ENCODE results near the gene CYP27A1. TPM values are rescaled to one million over a fixed set of nuclear protein-coding genes. Genes with fewer than 3 reads are reported as not detected.

The CYP27A1 gene
- total and polyA plus RNA-seq, 9 of the 15 experiments (the other 6 are each of a cell fraction or from before 2014, with no cell fraction given) = 0.20 TPM; not detected in 8

DNA sequence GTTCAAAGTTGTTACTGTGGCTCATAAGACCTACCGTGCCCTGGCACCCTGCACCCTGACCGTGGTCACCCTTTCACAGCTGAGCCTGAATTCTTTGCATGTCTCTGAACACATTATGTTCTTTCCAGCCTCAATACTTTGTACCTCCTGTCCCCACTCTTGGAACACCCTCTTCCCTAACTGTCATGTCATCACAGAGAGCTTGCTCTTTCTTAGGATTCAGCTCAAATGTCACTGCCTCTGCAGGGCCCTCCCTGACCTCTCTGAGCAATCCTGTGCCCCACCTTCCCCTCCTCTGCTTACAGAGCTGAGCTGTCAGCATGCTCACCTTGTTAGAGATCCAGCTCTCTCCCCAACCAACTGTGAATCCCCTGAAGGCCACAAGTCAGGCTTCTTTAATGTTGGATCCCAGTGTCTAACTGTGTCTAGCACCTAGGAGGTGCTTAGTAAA lies 34.6 kb downstream of the CYP27A1 start (continued):
- TF ChIP-seq CHD7 (IDR thresholded peaks at IDR 0.05; ENCODE audit: low read depth, low read length) (no peak), ZNF717 (CRISPR knock-in tag; IDR thresholded peaks at IDR 0.05) (no peak), HIVEP1 (CRISPR knock-in tag; IDR thresholded peaks at IDR 0.05) (no peak), NFATC3 (IDR thresholded peaks at IDR 0.05) (no peak), CTCFL (IDR thresholded peaks at IDR 0.05; ENCODE audit: borderline replicate concordance, insufficient read depth, low read depth, low read length, poor library complexity, severe bottlenecking) (no peak), ZNF134 (CRISPR knock-in tag; conservative IDR thresholded peaks at IDR 0.05) (no peak), CAMTA2 (CRISPR knock-in tag; conservative IDR thresholded peaks at IDR 0.05) (no peak), ZNF668 (CRISPR knock-in tag; IDR thresholded peaks at IDR 0.05) (no peak), ZBTB1 (CRISPR knock-in tag; IDR thresholded peaks at IDR 0.05; ENCODE audit: borderline replicate concordance, low read depth) (no peak), CBX2 (IDR thresholded peaks at IDR 0.05; ENCODE audit: insufficient read depth, low read length, poor library complexity, severe bottlenecking) (no peak), KDM2B (CRISPR knock-in tag; IDR thresholded peaks at IDR 0.05) (no peak)

Measured in K562 (cell line).